ENCODE data around the gene F9. TPM values are rescaled to one million over a fixed set of nuclear protein-coding genes. Genes with fewer than 3 reads are reported as not detected.

F9 gene
- not detected in 5 replicates for total RNA-seq (2022; extraction: Qiagen RNA extraction; ENCODE audit: low read depth)

DNA sequence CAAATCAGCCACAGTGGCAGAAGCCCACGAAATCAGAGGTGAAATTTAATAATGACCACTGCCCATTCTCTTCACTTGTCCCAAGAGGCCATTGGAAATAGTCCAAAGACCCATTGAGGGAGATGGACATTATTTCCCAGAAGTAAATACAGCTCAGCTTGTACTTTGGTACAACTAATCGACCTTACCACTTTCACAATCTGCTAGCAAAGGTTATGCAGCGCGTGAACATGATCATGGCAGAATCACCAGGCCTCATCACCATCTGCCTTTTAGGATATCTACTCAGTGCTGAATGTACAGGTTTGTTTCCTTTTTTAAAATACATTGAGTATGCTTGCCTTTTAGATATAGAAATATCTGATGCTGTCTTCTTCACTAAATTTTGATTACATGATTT, at the start of gene F9:
TSS of gene F9 (plus strand) at position 190 of the 400 bp plus-strand sequence. CDS start at position 216, 26 bp downstream.

Other genes with a start within 250 kb of the F9 start
- gene MCF2, start 177.4 kb downstream of the F9 start, total RNA-seq (2022; extraction: Qiagen RNA extraction; ENCODE audit: low read depth): 0.03 to 0.11 TPM (median 0.04 TPM) in 4 of 5 replicates, not detected in the other

Measured in A549 treated with DMSO at 1 μM for 4 hours (cell line).